GM12865 (cell line): Measurements from ENCODE around the gene ASB10.

Experiments
- DNase-seq: peaks from one replicate; pipeline ENCODE4 v3.0.0; 2010; ENCODE audit warnings: low read depth
- H3K4me3 ChIP-seq: 2 replicates; pipeline ENCODE4 v1.5.1; 2011; ENCODE audit warnings: mild to moderate bottlenecking, low read depth, low read length, control low read depth
- CTCF ChIP-seq: IDR thresholded peaks from 2 replicates; pipeline ENCODE4 v1.5.1; 2011; ENCODE audit warnings: low read length, control low read depth, low read depth, inconsistent platforms; ENCODE audit not compliant: insufficient read depth; ENCODE audit errors: missing control alignments

The ASB10 gene

GRCh38 chr7:151205730-151206129, 18.7 kb upstream of the ASB10 start:
- peak; percentile 11 for DNase-seq

GRCh38 chr7:151204383-151205032, 17.5 kb upstream of the ASB10 start:
- H3K4me3 ChIP-seq = no peak overlapping the region
- no peak for DNase-seq
- no peak for TF ChIP-seq CTCF

More at GRCh38 chr7:151205730-151206129, 18.7 kb upstream of the ASB10 start:
- H3K4me3 ChIP-seq = no peak overlapping the region
- no peak for TF ChIP-seq CTCF

GRCh38 chr7:151202836-151203235, 15.8 kb upstream of the ASB10 start:
- no peak for TF ChIP-seq CTCF
- DNase-seq = no peak

GRCh38 chr7:151201751-151202150, 14.7 kb upstream of the ASB10 start:
- TF ChIP-seq CTCF = no peak

More at GRCh38 chr7:151202836-151203235, 15.8 kb upstream of the ASB10 start:
- no peak overlapping the region for H3K4me3 ChIP-seq

GRCh38 chr7:151201344-151201743, 14.3 kb upstream of the ASB10 start:
- DNase-seq = no peak
- no peak for TF ChIP-seq CTCF
- no peak overlapping the region for H3K4me3 ChIP-seq

More at GRCh38 chr7:151201751-151202150, 14.7 kb upstream of the ASB10 start:
- no peak overlapping the region for H3K4me3 ChIP-seq
- no peak for DNase-seq

- no peak for TF ChIP-seq CTCF
- DNase-seq = no peak
- H3K4me3 ChIP-seq = no peak overlapping the region
Measured at GRCh38 chr7:151198945-151199848, 12.1 kb upstream of the ASB10 start.
